Stomach (tissue), 9 donors: ENCODE results near the gene CEP41. TPM values are rescaled to one million over a fixed set of nuclear protein-coding genes. Genes with fewer than 3 reads are reported as not detected.

Experiments used
- DNase-seq, 2 donors: peaks; one replicate each; pipeline versions ENCODE4 v3.0.0 to v3.0.0-alpha.2; 2013 to 2019
- H3K27ac ChIP-seq, 5 donors: fragments of 200-600 bp in 4 of 5; sonication (generic) in 4 of 5; one replicate each; pipeline ENCODE4 v1.5.1; 2013 to 2019; ENCODE audit warnings: mild to moderate bottlenecking in 1 of 5, moderate library complexity in 1 of 5
- H3K27me3 ChIP-seq, 3 donors: fragments of 200-600 bp; sonication (generic); one replicate each; pipeline ENCODE4 v1.5.1; 2017 to 2019; ENCODE audit warnings: mixed run types in 1 of 3
- H3K36me3 ChIP-seq, 4 donors: fragments of 200-600 bp; sonication (generic); 1 replicate in 3 of 4; 2 replicates in 1 of 4; pipeline ENCODE4 v1.5.1; 2016 to 2019
- H3K4me1 ChIP-seq, 4 donors: fragments of 200-600 bp; sonication (generic); one replicate each; pipeline ENCODE4 v1.5.1; 2016 to 2019
- H3K4me3 ChIP-seq, 4 donors: fragments of 200-600 bp; sonication (generic) in 3 of 4; one replicate each; pipeline ENCODE4 v1.5.1; 2016 to 2019; ENCODE audit warnings: mild to moderate bottlenecking in 1 of 4
- H3K9me3 ChIP-seq, 4 donors: fragments of 200-600 bp; sonication (generic); one replicate each; pipeline ENCODE4 v1.5.1; 2016 to 2019
- CTCF ChIP-seq, 7 experiments: fragments of 450-650 bp in 4 of 7; fragments of 200-600 bp in 3 of 7; sonication (generic) in 3 of 7; IDR thresholded peaks; one replicate each; pipeline ENCODE4 v1.5.1; 2016 to 2019; ENCODE audit warnings: antibody characterized with exemption in 7 of 7, control low read depth in 2 of 7, mild to moderate bottlenecking in 1 of 7
- EP300 ChIP-seq: sonication (generic); formaldehyde crosslinking; IDR thresholded peaks from one replicate; pipeline ENCODE4 v1.6.1; 2017; ENCODE audit warnings: antibody characterized with exemption
- POLR2A ChIP-seq, 4 donors: fragments of 450-650 bp; IDR thresholded peaks; one replicate each; pipeline ENCODE4 v1.6.1; 2016; ENCODE audit warnings: antibody characterized with exemption in 4 of 4, control low read depth in 2 of 4, mild to moderate bottlenecking in 1 of 4, moderate library complexity in 1 of 4
- POLR2AphosphoS5 ChIP-seq, 3 donors: sonication (generic); formaldehyde crosslinking; IDR thresholded peaks; one replicate each; pipeline ENCODE4 v1.6.1; 2016; ENCODE audit warnings: antibody characterized with exemption in 3 of 3
- WGBS, 5 donors: extraction: QIAGEN DNeasy Blood & Tissue Kit in 3 of 5; methylation state at CpG; one replicate each; pipeline versions ENCODE4 v1.1.5 to v1.1.7; 2013 to 2018; 5-methylcytosine and 5-hydroxymethylcytosine counted together
- intact Hi-C: fragments of 100-400 bp; cut with DNase I; formaldehyde crosslinking; loops from one replicate; pipeline ENCODE4 v1.15.1; 2023; ENCODE audit warnings: low total_unique reads
- polyA plus RNA-seq, 3 donors: library from polyadenylated mRNA; stranded (reverse); fragments of 200-250 nt; gene quantifications; one replicate each; pipeline ENCODE4 v1.2.3, GENCODE V29; 2013
- total RNA-seq, 5 donors: library from RNA; depleted of rRNA; stranded (reverse); fragments of >200 nt; gene quantifications; one replicate each; pipeline versions ENCODE4 v1.1.0 to v1.2.3, GENCODE V29; 2014 to 2016
- donor health status: healthy with polysubstance abuse.
- donor health status: Bipolar disorder and iron deficiency.
- donor health status: healthy.

Gene CEP41
- total and polyA plus RNA-seq, 8 donors = 0.58 to 6.2 (median 3.0) TPM

- peaks cover 27 to 57% (median 41%) of the 10 kb centered on the region in 4 donors for H3K4me1 ChIP-seq
- no peaks in the 10 kb centered on the region for H3K36me3 ChIP-seq
- peaks cover 0 to 52% (median 12%) of the 10 kb centered on the region in 3 donors for H3K27me3 ChIP-seq
- H3K9me3 ChIP-seq = no peaks in the 10 kb centered on the region
- H3K4me3 ChIP-seq = peak overlapping the region; percentile 44 to 73 (median 56)
- intact Hi-C loops = no loop called here
- no peak for TF ChIP-seq CTCF (IDR thresholded peaks at IDR 0.05)
- no peak for TF ChIP-seq EP300
- no peak for TF ChIP-seq POLR2A (IDR thresholded peaks at IDR 0.05)
- TF ChIP-seq POLR2AphosphoS5 (IDR thresholded peaks at IDR 0.05) = no peak
- WGBS, 5 donors = 11 to 34% (median 16%) methylated on average over 6 of the region's 6 CpGs
- peak overlapping the region; percentile 42 to 64 (median 60) for H3K27ac ChIP-seq
- DNase-seq = no peak
These were observed 46.2 kb upstream of the CEP41 start for GRCh38 chr7:130486954-130487436.

- peak overlapping the region; percentile 44 to 73 (median 56) for H3K4me3 ChIP-seq
- H3K36me3 ChIP-seq = no peaks in the 10 kb centered on the region
- TF ChIP-seq POLR2A (IDR thresholded peaks at IDR 0.05) = no peak
- peak in 5 of 7 experiments; percentile 34 to 68 (median 62) for TF ChIP-seq CTCF (IDR thresholded peaks at IDR 0.05)
- TF ChIP-seq EP300 = no peak
- TF ChIP-seq POLR2AphosphoS5 (IDR thresholded peaks at IDR 0.05) = peak in 1 of 3 donors; percentile 32
- WGBS, 5 donors = 4 to 14% (median 8%) methylated on average over 37 to 67 of the region's 67 CpGs
- peak overlapping the region; percentile 42 to 64 (median 60) for H3K27ac ChIP-seq
- no peaks in the 10 kb centered on the region for H3K9me3 ChIP-seq
- peaks cover 20 to 56% (median 37%) of the 10 kb centered on the region in 4 donors for H3K4me1 ChIP-seq
- peaks cover 0 to 45% (median 7%) of the 10 kb centered on the region in 3 donors for H3K27me3 ChIP-seq
- DNase-seq = peak; percentile 80 to 92
- intact Hi-C loops = no loop called here
These were observed 45.5 kb upstream of the CEP41 start for GRCh38 chr7:130486114-130486953.

- Histone ChIP-seq H3K27ac (peak overlapping the region in 3 of 5 donors; percentile 49 to 63 (median 60)), H3K9me3 (no peaks in the 10 kb centered on the region), H3K27me3 (peaks cover 0 to 39% (median 3%) of the 10 kb centered on the region in 3 donors), H3K4me3 (peak overlapping the region; percentile 44 to 73 (median 56)), H3K36me3 (no peaks in the 10 kb centered on the region), H3K4me1 (peaks cover 15 to 50% (median 31%) of the 10 kb centered on the region in 4 donors)
- intact Hi-C loops = no loop called here
- no peak for TF ChIP-seq POLR2AphosphoS5 (IDR thresholded peaks at IDR 0.05)
- no peak for TF ChIP-seq CTCF (IDR thresholded peaks at IDR 0.05)
- TF ChIP-seq EP300 = no peak
- no peak for TF ChIP-seq POLR2A (IDR thresholded peaks at IDR 0.05)
- no peak for DNase-seq
- 69 to 82% (median 75%) methylated on average over 11 of the region's 11 CpGs for WGBS, 5 donors
These were observed 44.9 kb upstream of the CEP41 start for GRCh38 chr7:130485734-130486113.

GRCh38 chr7:130483031-130483430 lies 42.2 kb upstream of the CEP41 start:
- intact Hi-C loops = no loop called here

More at GRCh38 chr7:130483031-130483430, 42.2 kb upstream of the CEP41 start:
- H3K9me3 ChIP-seq = peaks cover 0 to 5% (median under 1%) of the 10 kb centered on the region in 4 donors
- peaks cover 0 to 31% (median 3%) of the 10 kb centered on the region in 3 donors for H3K27me3 ChIP-seq
- peaks cover 13 to 34% (median 19%) of the 10 kb centered on the region in 4 donors for H3K4me1 ChIP-seq
- no peak for DNase-seq
- 92 to 97% (median 94%) methylated on average over 3 of the region's 3 CpGs for WGBS, 5 donors
- H3K4me3 ChIP-seq = no peak overlapping the region
- TF ChIP-seq CTCF (IDR thresholded peaks at IDR 0.05) = no peak
- no peak for TF ChIP-seq POLR2AphosphoS5 (IDR thresholded peaks at IDR 0.05)
- TF ChIP-seq EP300 = no peak
- TF ChIP-seq POLR2A (IDR thresholded peaks at IDR 0.05) = no peak
- H3K36me3 ChIP-seq = no peaks in the 10 kb centered on the region
- H3K27ac ChIP-seq = no peak overlapping the region
